GM10847 (cell line): ENCODE results near the gene XK.

Experiments used
- POLR2A ChIP-seq: IDR thresholded peaks from 2 replicates; pipeline ENCODE4 v1.6.1; 2011; ENCODE audit not compliant: insufficient read length; ENCODE audit errors: extremely low read depth

The XK gene

GRCh38 chrX:37759878-37760418 is 74.4 kb downstream of the XK start:
- TF ChIP-seq POLR2A, result no peak

GRCh38 chrX:37763400-37763799 is 77.8 kb downstream of the XK start:
- no peak for TF ChIP-seq POLR2A

- TF ChIP-seq POLR2A, result no peak
These were observed 79.9 kb downstream of the XK start for GRCh38 chrX:37765507-37765906.

DNA sequence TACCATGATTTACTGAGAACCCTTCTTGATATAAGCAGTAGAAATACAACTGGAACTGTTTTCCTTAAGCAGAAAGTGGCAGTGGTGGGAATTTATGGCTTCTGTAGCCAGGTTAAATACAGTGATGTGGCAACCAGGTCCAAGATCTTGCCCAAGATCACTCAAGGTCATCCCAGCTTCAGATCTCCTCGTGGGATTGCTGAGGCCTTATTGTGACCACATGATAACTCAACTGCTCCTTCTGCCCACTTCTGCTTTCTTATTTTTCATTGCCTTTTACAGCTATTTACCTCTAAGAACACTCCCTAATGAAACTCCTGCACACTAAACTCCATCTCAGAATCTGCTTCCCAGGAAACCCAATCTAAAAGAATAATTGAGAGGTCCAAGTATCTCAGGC is 81.8 kb downstream of the XK start:
- no peak for TF ChIP-seq POLR2A

DNA sequence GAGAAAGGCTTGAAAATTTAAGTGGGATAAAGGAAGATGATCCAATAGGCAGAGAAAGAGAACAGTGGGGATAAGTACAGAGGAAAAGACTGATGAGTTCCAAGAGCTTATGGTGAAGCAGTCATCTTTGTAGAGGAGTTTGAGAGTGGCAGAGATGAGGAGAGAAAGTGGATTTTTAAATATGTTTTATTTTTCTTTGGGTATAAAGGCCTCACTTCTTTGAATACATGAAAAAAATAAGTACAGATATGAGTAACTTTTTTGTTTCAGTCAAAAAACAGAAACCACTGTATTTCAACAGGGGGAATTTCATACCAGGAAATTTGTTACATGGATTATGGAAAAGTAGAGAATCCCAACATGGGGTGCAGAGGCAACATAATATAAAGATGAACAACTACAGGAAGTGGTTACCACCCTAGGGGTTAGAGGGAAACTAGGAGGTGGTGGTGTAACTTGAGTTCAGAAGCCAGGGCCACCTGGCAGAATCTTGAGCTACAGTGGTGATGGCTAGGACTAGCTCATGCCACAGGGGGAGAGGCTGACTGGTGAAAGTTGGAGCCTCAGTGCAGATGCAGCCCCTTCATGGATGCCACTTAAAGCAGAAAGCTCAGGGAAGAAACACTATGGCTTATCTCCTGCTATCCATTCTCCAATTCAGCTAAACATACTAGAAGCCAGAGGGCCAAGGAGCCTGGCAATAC is 90.8 kb downstream of the XK start:
- TF ChIP-seq POLR2A, result no peak

- no peak for TF ChIP-seq POLR2A
These were observed 91.4 kb downstream of the XK start for GRCh38 chrX:37776987-37777325.

GRCh38 chrX:37779857-37780256 is 94.3 kb downstream of the XK start, which contains the start of gene CYBB:
Gene CYBB, plus strand, starts transcription at chrX:37780059. Its CDS starts 19 bp downstream, at chrX:37780078.
- TF ChIP-seq POLR2A, result no peak

DNA sequence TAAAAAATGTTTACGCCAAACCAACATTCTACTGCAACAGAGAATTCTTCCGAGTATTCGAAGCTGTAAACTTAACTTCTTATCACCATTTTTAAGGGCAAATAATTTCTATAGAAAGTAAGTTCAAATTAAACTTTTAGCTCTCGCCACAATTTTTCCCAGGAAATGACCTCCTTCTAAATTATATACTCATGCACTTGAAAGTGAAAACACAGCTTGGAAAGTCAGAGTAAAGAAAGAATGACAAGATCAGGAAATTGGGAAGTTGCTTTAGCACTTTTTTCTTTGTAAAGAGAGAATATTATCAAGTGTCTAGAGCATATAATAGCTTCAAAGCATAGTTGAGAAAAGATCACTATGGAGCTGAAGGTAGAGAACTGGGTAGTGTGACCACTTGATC is 95.5 kb downstream of the XK start:
- no peak for TF ChIP-seq POLR2A
